ENCODE results near the gene RPP21.
A peak's percentile ranks its signal among the peaks of the same experiment; 100 is the strongest.

Gene RPP21

DNA sequence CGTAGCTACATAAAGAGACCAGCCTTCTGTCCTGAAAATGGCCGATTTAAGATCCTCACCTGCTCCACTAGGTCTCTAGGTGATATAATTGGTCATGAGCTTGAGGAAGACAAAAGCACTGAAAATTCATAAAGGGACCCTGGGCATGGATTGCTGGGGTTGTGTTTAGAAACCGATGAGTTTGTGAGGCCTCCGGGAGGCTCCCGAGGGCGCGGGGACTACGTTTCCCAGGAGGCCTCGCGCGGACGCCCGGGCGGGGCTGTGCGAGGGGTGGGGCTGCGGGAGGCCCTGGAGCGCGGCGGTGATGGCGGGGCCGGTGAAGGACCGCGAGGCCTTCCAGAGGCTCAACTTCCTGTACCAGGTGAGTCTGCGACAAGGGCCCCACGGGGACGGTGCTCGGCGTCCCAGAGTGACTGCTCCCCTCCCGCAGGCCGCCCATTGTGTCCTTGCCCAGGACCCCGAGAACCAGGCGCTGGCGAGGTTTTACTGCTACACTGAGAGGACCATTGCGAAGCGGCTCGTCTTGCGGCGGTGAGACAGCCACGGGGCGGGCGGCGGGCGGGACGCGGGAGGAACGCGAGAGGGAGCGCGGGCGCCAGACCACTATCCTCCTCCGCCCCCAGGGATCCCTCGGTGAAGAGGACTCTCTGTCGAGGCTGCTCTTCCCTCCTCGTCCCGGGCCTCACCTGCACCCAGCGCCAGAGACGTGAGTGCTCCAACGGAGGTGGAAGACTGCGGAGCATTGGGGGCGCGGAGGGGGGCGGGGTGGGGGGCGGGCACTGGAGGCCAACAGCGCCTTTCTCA is at the start of gene RPP21:
RPP21 (plus strand) TSS at position 289 of the 804 bp plus-strand sequence; CDS start at position 305, 16 bp downstream.
- Histone ChIP-seq H3K27me3 (replicated peaks; ENCODE audit: control insufficient read depth, insufficient read depth, low read length) (no peaks in the 10 kb centered on the region), H3K4me3 (ENCODE audit: low read length) (peak within 1 kb of the TSS; percentile 89), H3K36me3 (ENCODE audit: control insufficient read depth, insufficient read depth, low read length, severe bottlenecking) (peaks cover 27% of the 10 kb centered on the region), H3K9me3 (ENCODE audit: control insufficient read depth, low read length) (no peaks in the 10 kb centered on the region), H3K4me1 (ENCODE audit: control insufficient read depth, insufficient read depth, low read length) (peaks cover 4% of the 10 kb centered on the region), H3K9ac (ENCODE audit: low read length) (peak within 1 kb of the TSS; percentile 89)
- peak; percentile 95 for DNase-seq (ENCODE audit: low read depth)

DNA sequence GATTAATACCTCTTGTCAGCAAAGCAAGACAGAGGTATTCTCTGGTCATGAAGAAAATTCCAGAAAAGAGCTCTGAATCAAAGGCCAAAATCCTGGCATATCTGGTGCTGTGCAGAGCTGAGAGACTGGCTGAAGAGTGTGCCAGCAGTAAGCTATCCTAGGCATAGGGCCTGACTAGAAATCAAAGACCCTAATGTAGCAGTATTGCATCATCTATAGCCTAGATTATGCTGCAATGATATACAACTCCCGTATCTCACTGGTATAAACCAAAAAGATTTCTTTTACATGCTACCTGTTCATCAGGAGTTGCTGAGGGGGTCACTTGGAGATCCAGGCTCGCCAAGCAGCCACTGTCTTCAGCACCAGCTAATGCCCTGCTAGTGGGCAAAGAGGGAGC is 49.1 kb upstream of the RPP21 start:
- Histone ChIP-seq H3K9me3 (ENCODE audit: control insufficient read depth, low read length) (no peaks in the 10 kb centered on the region), H3K27me3 (replicated peaks; ENCODE audit: control insufficient read depth, insufficient read depth, low read length) (no peaks in the 10 kb centered on the region)

DNA sequence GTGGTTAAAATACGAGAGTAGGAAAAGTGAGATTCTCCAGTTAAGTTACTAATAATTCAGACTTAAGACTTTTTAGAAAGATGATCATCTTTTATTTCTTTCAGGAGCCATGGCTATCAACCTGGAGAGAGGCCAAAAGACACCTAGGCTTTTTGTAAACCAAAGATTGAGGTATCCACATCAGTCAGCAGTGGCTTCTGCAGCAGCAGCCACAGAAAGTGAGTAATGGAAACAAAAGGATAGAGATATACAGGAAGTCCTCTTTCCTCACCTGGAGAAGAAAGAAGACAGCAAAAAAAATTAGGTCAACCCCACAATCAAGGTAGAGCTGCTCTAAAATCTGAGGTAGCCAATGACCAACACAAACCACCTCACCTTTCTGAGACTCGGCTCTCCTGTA is 41.0 kb upstream of the RPP21 start:
- DNase-seq (ENCODE audit: low read depth), result no peak
- Histone ChIP-seq H3K9me3 (ENCODE audit: control insufficient read depth, low read length) (no peaks in the 10 kb centered on the region), H3K9ac (ENCODE audit: low read length) (no peak overlapping the region), H3K4me3 (ENCODE audit: low read length) (no peak overlapping the region), H3K4me1 (ENCODE audit: control insufficient read depth, insufficient read depth, low read length) (no peaks in the 10 kb centered on the region), H3K27me3 (replicated peaks; ENCODE audit: control insufficient read depth, insufficient read depth, low read length) (no peaks in the 10 kb centered on the region), H3K36me3 (ENCODE audit: control insufficient read depth, insufficient read depth, low read length, severe bottlenecking) (peaks cover 26% of the 10 kb centered on the region)

More for the DNA sequence above, 49.1 kb upstream of the RPP21 start:
- Histone ChIP-seq H3K36me3 (ENCODE audit: control insufficient read depth, insufficient read depth, low read length, severe bottlenecking) (peaks cover 49% of the 10 kb centered on the region), H3K4me3 (ENCODE audit: low read length) (no peak overlapping the region), H3K9ac (ENCODE audit: low read length) (no peak overlapping the region), H3K4me1 (ENCODE audit: control insufficient read depth, insufficient read depth, low read length) (no peaks in the 10 kb centered on the region)
- no peak for DNase-seq (ENCODE audit: low read depth)

DNA sequence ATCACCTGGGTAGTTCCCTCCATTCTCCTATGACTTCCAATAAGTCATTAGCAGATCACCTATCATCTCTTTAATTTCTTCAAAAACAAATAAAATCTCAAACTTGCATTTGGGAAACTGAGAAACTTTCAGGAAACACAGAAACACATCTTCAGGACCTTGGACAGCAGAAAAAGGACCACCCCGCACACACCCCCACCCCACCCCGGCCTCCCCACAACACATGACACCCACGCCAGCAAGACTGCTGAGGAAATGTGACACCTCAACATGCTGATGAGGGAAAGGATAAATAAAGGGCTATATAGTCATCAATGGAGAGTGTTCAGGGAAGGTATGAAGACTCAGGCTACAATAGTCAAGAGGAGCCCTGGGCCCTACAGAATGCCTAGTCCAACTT is 33.9 kb upstream of the RPP21 start:
- DNase-seq (ENCODE audit: low read depth), result no peak
- Histone ChIP-seq H3K4me3 (ENCODE audit: low read length) (no peak overlapping the region), H3K9ac (ENCODE audit: low read length) (no peak overlapping the region), H3K36me3 (ENCODE audit: control insufficient read depth, insufficient read depth, low read length, severe bottlenecking) (peaks cover 50% of the 10 kb centered on the region), H3K9me3 (ENCODE audit: control insufficient read depth, low read length) (no peaks in the 10 kb centered on the region), H3K4me1 (ENCODE audit: control insufficient read depth, insufficient read depth, low read length) (peaks cover 11% of the 10 kb centered on the region), H3K27me3 (replicated peaks; ENCODE audit: control insufficient read depth, insufficient read depth, low read length) (no peaks in the 10 kb centered on the region)

DNA sequence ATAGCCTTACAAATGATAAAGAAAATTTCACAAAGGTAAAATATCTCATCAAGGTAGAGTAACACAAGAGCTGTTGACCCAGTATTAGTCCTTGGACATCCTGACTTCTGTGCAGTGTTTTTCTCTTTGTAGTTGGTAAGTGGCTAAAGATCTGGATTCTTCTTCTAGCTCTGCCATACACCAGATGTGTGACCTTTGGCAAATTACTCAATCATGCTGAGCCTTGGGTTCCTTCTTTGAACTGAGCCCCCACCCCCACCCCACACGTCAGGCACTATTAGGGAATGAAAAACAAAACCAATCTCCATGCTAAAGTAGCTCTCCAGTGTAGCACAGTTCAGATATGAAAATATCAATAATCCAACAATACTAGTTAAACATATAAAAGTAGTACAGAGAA is 33.3 kb upstream of the RPP21 start:
- DNase-seq (ENCODE audit: low read depth), result no peak
- peaks cover 46% of the 10 kb centered on the region for H3K36me3 ChIP-seq (ENCODE audit: control insufficient read depth, insufficient read depth, low read length, severe bottlenecking)

DNA sequence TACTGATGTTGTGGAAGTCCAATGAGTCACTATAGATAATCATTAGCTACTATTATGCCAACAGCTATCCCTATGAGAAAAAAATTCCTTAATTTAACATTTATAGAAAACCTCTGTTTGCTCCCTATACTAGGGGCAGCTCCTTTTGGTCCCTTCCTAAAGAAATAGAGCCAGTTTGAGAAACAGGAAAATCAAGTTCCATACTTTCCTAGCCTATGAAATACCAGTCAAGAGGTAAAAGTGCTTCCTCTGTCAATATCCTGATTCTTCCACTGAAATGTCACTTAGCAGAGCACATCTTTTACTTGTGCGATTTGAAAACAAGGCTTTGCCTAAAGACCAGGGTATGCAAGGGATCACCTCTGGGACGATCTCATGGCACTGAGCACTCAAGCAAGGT is 32.7 kb upstream of the RPP21 start:
- no peak overlapping the region for H3K9ac ChIP-seq (ENCODE audit: low read length)
- no peaks in the 10 kb centered on the region for H3K9me3 ChIP-seq (ENCODE audit: control insufficient read depth, low read length)
- H3K36me3 ChIP-seq (ENCODE audit: control insufficient read depth, insufficient read depth, low read length, severe bottlenecking), result peaks cover 46% of the 10 kb centered on the region
- DNase-seq (ENCODE audit: low read depth), result no peak
- peaks cover 11% of the 10 kb centered on the region for H3K4me1 ChIP-seq (ENCODE audit: control insufficient read depth, insufficient read depth, low read length)
- no peaks in the 10 kb centered on the region for H3K27me3 ChIP-seq (replicated peaks; ENCODE audit: control insufficient read depth, insufficient read depth, low read length)
- no peak overlapping the region for H3K4me3 ChIP-seq (ENCODE audit: low read length)

More for the DNA sequence above, 33.3 kb upstream of the RPP21 start:
- no peaks in the 10 kb centered on the region for H3K27me3 ChIP-seq (replicated peaks; ENCODE audit: control insufficient read depth, insufficient read depth, low read length)
- H3K4me3 ChIP-seq (ENCODE audit: low read length), result no peak overlapping the region
- H3K4me1 ChIP-seq (ENCODE audit: control insufficient read depth, insufficient read depth, low read length), result peaks cover 11% of the 10 kb centered on the region
- H3K9me3 ChIP-seq (ENCODE audit: control insufficient read depth, low read length), result no peaks in the 10 kb centered on the region
- no peak overlapping the region for H3K9ac ChIP-seq (ENCODE audit: low read length)

DNA sequence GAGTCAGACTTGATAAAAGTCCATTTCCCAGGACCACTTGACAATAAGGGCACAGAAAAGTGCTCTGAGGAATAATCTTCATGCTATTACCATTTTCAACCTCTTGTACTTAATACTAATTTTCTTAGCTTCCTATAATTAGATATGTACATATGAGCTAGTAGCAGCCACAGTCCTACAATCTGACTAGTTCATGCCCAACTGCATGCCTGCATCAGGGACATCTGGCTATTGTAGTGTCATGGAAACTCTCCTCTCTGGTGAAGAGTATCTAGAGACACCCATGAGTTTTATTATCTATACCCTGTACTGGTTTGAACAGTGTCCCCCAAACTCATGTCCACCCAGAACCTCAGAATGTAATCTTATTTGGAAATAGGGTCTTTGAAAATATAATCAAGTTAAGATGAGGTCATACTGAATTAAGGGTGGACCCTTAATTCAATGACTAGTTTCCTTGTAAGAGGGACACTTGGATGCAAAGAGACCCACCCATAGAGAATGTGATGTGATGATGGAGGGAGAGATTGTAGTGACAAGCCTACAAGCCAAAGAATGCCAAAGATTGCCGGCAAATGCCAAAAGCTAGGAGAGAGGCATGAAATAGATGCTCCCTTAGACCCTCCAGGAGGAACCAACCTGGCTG is 32.2 kb upstream of the RPP21 start:
- no peak overlapping the region for H3K9ac ChIP-seq (ENCODE audit: low read length)
- peaks cover 46% of the 10 kb centered on the region for H3K36me3 ChIP-seq (ENCODE audit: control insufficient read depth, insufficient read depth, low read length, severe bottlenecking)
- H3K9me3 ChIP-seq (ENCODE audit: control insufficient read depth, low read length), result no peaks in the 10 kb centered on the region
- no peak for DNase-seq (ENCODE audit: low read depth)
- H3K4me3 ChIP-seq (ENCODE audit: low read length), result no peak overlapping the region
- no peaks in the 10 kb centered on the region for H3K27me3 ChIP-seq (replicated peaks; ENCODE audit: control insufficient read depth, insufficient read depth, low read length)
- H3K4me1 ChIP-seq (ENCODE audit: control insufficient read depth, insufficient read depth, low read length), result peaks cover 11% of the 10 kb centered on the region

DNA sequence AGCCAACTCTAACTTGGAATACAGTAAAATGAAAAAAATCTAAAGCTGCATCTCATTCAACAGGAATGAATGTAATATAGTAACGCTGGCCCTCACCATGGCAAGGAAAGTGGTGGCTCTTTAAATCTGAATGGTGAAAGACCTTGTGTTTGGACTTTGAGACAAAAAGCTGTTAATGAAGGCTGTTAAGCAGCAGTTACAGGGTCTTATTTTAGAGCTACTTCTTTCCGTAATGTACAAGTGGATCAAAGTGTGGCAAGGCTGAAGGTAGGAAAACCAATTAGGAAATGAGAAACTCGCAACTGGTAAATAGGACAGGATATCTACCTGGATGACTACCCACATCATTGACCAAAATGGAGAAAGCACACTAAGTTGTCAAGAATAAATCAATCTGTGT is 29.8 kb upstream of the RPP21 start:
- Histone ChIP-seq H3K4me1 (ENCODE audit: control insufficient read depth, insufficient read depth, low read length) (peaks cover 21% of the 10 kb centered on the region), H3K36me3 (ENCODE audit: control insufficient read depth, insufficient read depth, low read length, severe bottlenecking) (peaks cover 42% of the 10 kb centered on the region), H3K4me3 (ENCODE audit: low read length) (no peak overlapping the region), H3K9ac (ENCODE audit: low read length) (no peak overlapping the region), H3K27me3 (replicated peaks; ENCODE audit: control insufficient read depth, insufficient read depth, low read length) (no peaks in the 10 kb centered on the region), H3K9me3 (ENCODE audit: control insufficient read depth, low read length) (no peaks in the 10 kb centered on the region)
- DNase-seq (ENCODE audit: low read depth), result no peak

DNA sequence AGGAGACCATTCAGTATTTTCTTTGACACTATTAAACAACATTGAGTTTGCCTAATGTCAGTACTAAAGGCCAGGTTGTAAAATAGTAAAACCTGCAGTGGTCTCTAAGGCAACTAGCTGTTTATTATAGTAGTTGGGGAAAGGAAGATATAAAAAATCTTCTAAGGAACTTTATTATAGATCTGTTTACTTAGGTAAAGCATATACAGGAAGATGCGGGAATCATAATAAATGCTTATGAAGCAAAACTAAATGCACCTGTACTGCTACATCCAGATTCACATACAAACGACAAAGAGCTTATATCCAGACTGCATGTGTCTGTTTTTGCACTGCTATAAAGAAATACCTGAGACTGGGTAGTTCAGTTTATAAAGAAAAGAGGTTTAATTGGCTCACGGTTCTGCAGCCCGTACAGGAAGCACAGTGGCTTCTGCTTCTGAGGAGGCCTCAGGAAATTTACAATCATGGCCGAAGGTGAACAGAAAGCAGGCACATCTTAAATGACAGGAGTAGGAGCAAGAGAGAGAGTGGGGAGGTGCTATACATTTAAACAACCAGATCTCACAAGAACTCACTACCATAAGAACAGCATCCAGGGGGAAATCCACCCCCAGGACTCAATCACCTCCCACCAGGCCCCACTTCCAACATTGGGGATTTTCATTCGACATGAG is 26.9 kb upstream of the RPP21 start:
- no peak overlapping the region for H3K9ac ChIP-seq (ENCODE audit: low read length)
- no peaks in the 10 kb centered on the region for H3K27me3 ChIP-seq (replicated peaks; ENCODE audit: control insufficient read depth, insufficient read depth, low read length)
- no peaks in the 10 kb centered on the region for H3K9me3 ChIP-seq (ENCODE audit: control insufficient read depth, low read length)
- H3K4me3 ChIP-seq (ENCODE audit: low read length), result no peak overlapping the region
- H3K36me3 ChIP-seq (ENCODE audit: control insufficient read depth, insufficient read depth, low read length, severe bottlenecking), result peaks cover 30% of the 10 kb centered on the region
- no peak for DNase-seq (ENCODE audit: low read depth)
- peaks cover 37% of the 10 kb centered on the region for H3K4me1 ChIP-seq (ENCODE audit: control insufficient read depth, insufficient read depth, low read length)

DNA sequence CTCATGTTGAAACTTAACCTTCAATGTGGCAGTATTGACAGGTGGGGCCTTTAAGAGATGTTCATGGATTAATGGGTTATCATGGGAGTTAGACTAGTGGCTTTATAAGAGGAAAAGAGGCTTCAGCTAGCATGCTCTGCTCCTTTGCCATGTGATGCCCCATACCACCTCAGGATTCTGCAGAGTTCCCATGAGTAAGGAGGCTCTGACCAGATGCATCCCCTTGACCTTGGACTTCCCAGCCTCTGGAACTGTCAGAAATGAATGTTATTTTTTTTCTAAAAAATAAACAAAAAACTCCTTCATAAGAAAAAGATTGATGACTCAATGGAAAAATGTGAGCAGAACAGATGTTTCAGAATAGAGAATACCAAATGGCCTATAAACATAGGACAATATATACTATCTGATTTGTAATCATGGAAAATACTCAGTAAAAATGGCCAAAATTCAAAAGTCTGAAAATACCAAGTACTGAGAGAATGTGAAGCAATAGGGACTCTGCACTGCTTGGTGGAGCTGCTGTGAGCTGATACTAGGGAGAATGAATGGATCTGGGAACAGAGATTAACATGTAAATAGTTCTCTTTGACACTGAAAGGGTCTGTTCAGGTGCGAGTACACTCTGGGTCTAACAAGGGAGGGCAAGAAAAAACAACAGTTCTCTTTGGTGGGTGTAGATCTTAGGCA is 25.7 kb upstream of the RPP21 start:
- Histone ChIP-seq H3K9me3 (ENCODE audit: control insufficient read depth, low read length) (no peaks in the 10 kb centered on the region), H3K27me3 (replicated peaks; ENCODE audit: control insufficient read depth, insufficient read depth, low read length) (no peaks in the 10 kb centered on the region), H3K4me1 (ENCODE audit: control insufficient read depth, insufficient read depth, low read length) (peaks cover 48% of the 10 kb centered on the region), H3K9ac (ENCODE audit: low read length) (no peak overlapping the region), H3K4me3 (ENCODE audit: low read length) (no peak overlapping the region), H3K36me3 (ENCODE audit: control insufficient read depth, insufficient read depth, low read length, severe bottlenecking) (peaks cover 18% of the 10 kb centered on the region)
- peak; percentile 23 for DNase-seq (ENCODE audit: low read depth)
